GM19397 (cell line): ENCODE results near the gene HEPACAM.
"Not testable (repeated sequence)": the region's sequence is repeated elsewhere in the genome, so short reads cannot be mapped to it uniquely, and the experiment has no call there.

Experiments
- ATAC-seq: cut with Tn5 transposase; IDR thresholded peaks from one replicate; pipeline ENCODE4 v1.9.1; 2021; ENCODE audit warnings: mild to moderate bottlenecking, moderate library complexity; ENCODE audit not compliant: unreplicated experiment

The HEPACAM gene

GRCh38 chr11:124935548-124936514, at the start of gene HEPACAM:
Gene HEPACAM, minus strand, starts transcription at chr11:124936047. Its CDS starts 41 bp downstream, at chr11:124936006.
- ATAC-seq: no peak

- no peak for ATAC-seq
Observed at GRCh38 chr11:124984512-124984854, 48.6 kb upstream of the HEPACAM start.

GRCh38 chr11:124983674-124984511, 48.0 kb upstream of the HEPACAM start:
- ATAC-seq: no peak

GRCh38 chr11:124982043-124982442, 46.2 kb upstream of the HEPACAM start:
- no peak for ATAC-seq

- no peak for ATAC-seq
Observed at GRCh38 chr11:124978316-124978715, 42.5 kb upstream of the HEPACAM start.

- no peak for ATAC-seq
Observed at GRCh38 chr11:124977006-124977405, 41.2 kb upstream of the HEPACAM start.

GRCh38 chr11:124976531-124976930, 40.7 kb upstream of the HEPACAM start:
- no peak for ATAC-seq

- no peak for ATAC-seq
Observed at GRCh38 chr11:124971810-124972209, 36.0 kb upstream of the HEPACAM start.

- no peak for ATAC-seq
Observed at GRCh38 chr11:124970925-124971324, 35.1 kb upstream of the HEPACAM start.

- not testable (repeated sequence) for ATAC-seq
Observed at GRCh38 chr11:124968197-124968596, 32.4 kb upstream of the HEPACAM start.

- ATAC-seq: peak; percentile 61
Observed at GRCh38 chr11:124961972-124962609, 26.2 kb upstream of the HEPACAM start.

GRCh38 chr11:124955035-124955434, 19.2 kb upstream of the HEPACAM start:
- no peak for ATAC-seq

- no peak for ATAC-seq
Observed at GRCh38 chr11:124954590-124954955, 18.7 kb upstream of the HEPACAM start.

GRCh38 chr11:124953753-124954589, 18.1 kb upstream of the HEPACAM start, which contains the start of gene CCDC15:
Gene CCDC15, plus strand, starts transcription at chr11:124954202. Its CDS starts 531 bp downstream, at chr11:124954733.
- peak; percentile 99 for ATAC-seq

GRCh38 chr11:124951341-124951740, 15.5 kb upstream of the HEPACAM start:
- no peak for ATAC-seq

- ATAC-seq: no peak
Observed at GRCh38 chr11:124950601-124951330, 14.9 kb upstream of the HEPACAM start.

- no peak for ATAC-seq
Observed at GRCh38 chr11:124946735-124947141, 10.9 kb upstream of the HEPACAM start.

GRCh38 chr11:124945826-124946225, 10.0 kb upstream of the HEPACAM start:
- no peak for ATAC-seq

GRCh38 chr11:124944565-124944964, 8.7 kb upstream of the HEPACAM start:
- no peak for ATAC-seq

GRCh38 chr11:124943741-124944140, 7.9 kb upstream of the HEPACAM start:
- ATAC-seq: no peak
